Measurements from ENCODE around the gene CCDC180.

- TF ChIP-seq CTCF (conservative IDR thresholded peaks at IDR 0.05 in 1 of 2, IDR thresholded peaks at IDR 0.05 in 1 of 2; ENCODE audit: extremely low read depth in 1 of 2, insufficient read depth in 1 of 2, low read depth in 1 of 2, low read length in 2 of 2) (no peak), EZH2 (IDR thresholded peaks at IDR 0.05; ENCODE audit: borderline replicate concordance, low read length) (no peak)
These were observed 13.8 kb downstream of the CCDC180 start for GRCh38 chr9:97321251-97321650.

All from mammary epithelial cell (primary cell).